Aorta (tissue), 5 donors: Measurements from ENCODE around the gene CDX1. TPM values are rescaled to one million over a fixed set of nuclear protein-coding genes. Genes with fewer than 3 reads are reported as not detected.
A peak's percentile ranks its signal among the peaks of the same experiment; 100 is the strongest.

Source experiments
- ATAC-seq: fragments of 200-7000 bp; cut with Tn5 transposase; one replicate; pipeline ENCODE4 v1.9.1; 2022; ENCODE audit warnings: moderate library complexity; ENCODE audit not compliant: low FRiP score
- DNase-seq, 2 donors: peaks; one replicate each; pipeline ENCODE4 v3.0.0-alpha.2; 2020
- H3K27ac ChIP-seq, 2 donors: one replicate each; pipeline ENCODE4 v1.5.1; 2013; ENCODE audit warnings: low read length in 2 of 2, mild to moderate bottlenecking in 2 of 2, moderate library complexity in 2 of 2, control low read depth in 1 of 2, inconsistent platforms in 1 of 2, low read depth in 1 of 2
- H3K27me3 ChIP-seq, 2 donors: one replicate each; pipeline ENCODE4 v1.6.1; 2013; ENCODE audit warnings: control low read depth in 1 of 2, low read length in 1 of 2, mild to moderate bottlenecking in 1 of 2, moderate library complexity in 1 of 2; ENCODE audit not compliant: insufficient read depth in 2 of 2, control insufficient read depth in 1 of 2
- H3K36me3 ChIP-seq, 2 donors: one replicate each; pipeline ENCODE4 v1.6.1; 2013; ENCODE audit warnings: control low read depth in 1 of 2, low read length in 1 of 2, mild to moderate bottlenecking in 1 of 2; ENCODE audit not compliant: insufficient read depth in 2 of 2, control insufficient read depth in 1 of 2
- H3K4me1 ChIP-seq, 2 donors: one replicate each; pipeline ENCODE4 v1.6.1; 2013; ENCODE audit warnings: low read length in 2 of 2, control low read depth in 1 of 2, mild to moderate bottlenecking in 1 of 2, moderate library complexity in 1 of 2; ENCODE audit not compliant: insufficient read depth in 2 of 2, control insufficient read depth in 1 of 2
- H3K4me3 ChIP-seq, 2 donors: one replicate each; pipeline ENCODE4 v1.5.1; 2013; ENCODE audit warnings: low read length in 2 of 2, control low read depth in 1 of 2, mild to moderate bottlenecking in 1 of 2
- H3K9me3 ChIP-seq: one replicate; pipeline ENCODE4 v1.6.1; 2013; ENCODE audit warnings: mild to moderate bottlenecking, low read length; ENCODE audit not compliant: control insufficient read depth
- WGBS, 2 donors: extraction: QIAGEN DNeasy Blood & Tissue Kit; methylation state at CpG; one replicate each; pipeline ENCODE4 v1.1.7; 2013; 5-methylcytosine and 5-hydroxymethylcytosine counted together
- intact Hi-C, 2 donors: fragments of 100-400 bp; cut with DNase I; formaldehyde crosslinking; loops; one replicate each; pipeline versions ENCODE4 v1.14.2 to v1.15.0; 2022
- polyA plus RNA-seq, 2 donors: library from polyadenylated mRNA; stranded (reverse); fragments of 200-250 nt; gene quantifications; one replicate each; pipeline ENCODE4 v1.2.3, GENCODE V29; 2013
- total RNA-seq, 2 donors: library from RNA; stranded (reverse); fragmentation: NEBNext Ultra II Directional; extraction: Animal tissue kit (Norgen Biotek cat#: 25700); gene quantifications; one replicate each; pipeline ENCODE4 v1.2.1, GENCODE V29; 2021
- donor health status: healthy with polysubstance abuse.
- donor health status: Bipolar disorder and iron deficiency.
- donor health status: DM: no; HTN: no; CAD: no.
- donor health status: DM: no; HTN: no; CAD: no.
- donor health status: DM: yes; HTN: yes; CAD: no.

CDX1 gene
- total and polyA plus RNA-seq, 4 donors: 0.69 to 30.2 TPM; not detected in 2

DNA sequence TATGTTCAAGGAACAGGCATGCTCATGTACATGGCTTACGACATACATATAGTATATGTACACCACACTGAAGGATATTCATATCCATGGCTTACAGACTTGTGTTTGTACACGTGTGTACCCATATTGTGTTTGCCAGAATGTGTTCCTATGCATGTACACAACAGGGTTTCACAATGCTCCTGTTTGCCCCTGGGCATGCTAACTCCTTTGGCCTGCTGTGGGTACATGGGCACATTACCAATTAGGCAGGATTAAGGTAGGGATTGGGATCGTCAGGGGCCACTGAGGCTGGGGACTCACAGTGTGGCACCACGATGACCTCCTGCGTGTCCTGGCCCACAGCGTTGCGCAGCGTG, 37.1 kb upstream of the CDX1 start:
- ATAC-seq (peak; percentile 1), DNase-seq (no peak)
- 48 to 52% methylated on average over 8 of the region's 8 CpGs for WGBS, 2 donors
- Histone ChIP-seq H3K4me1 (no peaks in the 10 kb centered on the region), H3K4me3 (no peak overlapping the region), H3K27ac (no peak overlapping the region), H3K36me3 (peaks cover 2 to 22% of the 10 kb centered on the region in 2 donors), H3K9me3 (no peaks in the 10 kb centered on the region), H3K27me3 (no peaks in the 10 kb centered on the region)
- intact Hi-C loops: no loop called here

DNA sequence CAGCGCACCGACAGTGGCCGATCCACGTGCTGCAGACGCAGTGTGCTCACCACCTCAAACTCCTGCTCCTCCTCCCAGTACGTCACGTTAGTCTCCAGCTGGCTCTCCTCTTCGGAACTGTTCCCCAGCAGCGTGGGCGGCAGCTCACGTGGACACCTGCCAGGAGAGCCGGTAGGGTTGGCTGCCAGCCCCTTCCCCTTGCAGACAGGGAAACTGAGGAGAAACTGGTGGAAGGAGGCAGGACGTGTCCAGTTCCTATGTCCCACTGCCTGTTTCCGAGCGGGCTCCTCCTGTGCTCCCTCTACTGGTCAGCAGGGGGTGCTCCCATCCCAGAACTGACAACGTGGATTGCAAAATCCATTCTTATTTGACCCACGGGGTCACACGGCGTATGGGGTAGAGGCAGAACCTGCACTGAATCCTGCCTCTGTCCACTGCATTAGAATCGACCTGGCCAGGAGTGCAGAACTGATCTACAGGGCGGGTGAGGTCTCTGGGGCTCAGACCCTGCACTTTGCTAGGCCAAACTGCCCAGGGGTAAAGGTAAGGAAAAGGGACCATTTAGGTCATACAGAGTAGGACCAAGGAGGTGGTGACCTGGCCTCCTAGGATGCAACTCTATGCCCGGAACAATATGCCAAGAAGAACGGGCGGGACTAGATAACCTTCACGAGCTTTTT, 36.6 kb upstream of the CDX1 start:
- peak; percentile 81 for ATAC-seq

GRCh38 chr5:150130493-150130922, 36.1 kb upstream of the CDX1 start:
- Histone ChIP-seq H3K36me3 (peaks cover 2 to 17% of the 10 kb centered on the region in 2 donors), H3K27me3 (no peaks in the 10 kb centered on the region), H3K27ac (no peak overlapping the region), H3K4me3 (no peak overlapping the region), H3K4me1 (peaks cover 0 to 5% of the 10 kb centered on the region in 2 donors), H3K9me3 (no peaks in the 10 kb centered on the region)
- no peak for ATAC-seq
- 71 to 74% methylated on average over 8 of the region's 8 CpGs for WGBS, 2 donors
- no peak for DNase-seq
- intact Hi-C loops: loop anchor here (1.0 to 5.0 kb wide), 4 partner anchors 30 to 128 kb away; partner anchors contain the start of genes HMGXB3 (in 1 of the 2) and TIGD6 (in 1 of the 2)

More for the DNA sequence above, 36.6 kb upstream of the CDX1 start:
- no peak overlapping the region for H3K4me3 ChIP-seq
- intact Hi-C loops: loop anchor here (1.0 to 5.0 kb wide), 4 partner anchors 31 to 128 kb away; partner anchors contain the start of genes HMGXB3 (in 1 of the 2) and TIGD6 (in 1 of the 2)
- no peaks in the 10 kb centered on the region for H3K9me3 ChIP-seq
- DNase-seq: peak; percentile 84 to 91
- H3K36me3 ChIP-seq: peaks cover 2 to 22% of the 10 kb centered on the region in 2 donors
- H3K27ac ChIP-seq: no peak overlapping the region
- H3K4me1 ChIP-seq: peaks cover 0 to 4% of the 10 kb centered on the region in 2 donors
- H3K27me3 ChIP-seq: no peaks in the 10 kb centered on the region
- WGBS, 2 donors: 13 to 16% methylated on average over 25 of the region's 25 CpGs

GRCh38 chr5:150131461-150131860, 35.1 kb upstream of the CDX1 start:
- H3K9me3 ChIP-seq: no peaks in the 10 kb centered on the region
- 74 to 80% methylated on average over 4 of the region's 4 CpGs for WGBS, 2 donors
- H3K36me3 ChIP-seq: peaks cover 2 to 14% of the 10 kb centered on the region in 2 donors
- peaks cover 0 to 5% of the 10 kb centered on the region in 2 donors for H3K4me1 ChIP-seq
- DNase-seq (no peak), ATAC-seq (no peak)
- H3K27ac ChIP-seq: peak overlapping the region in 1 of 2 donors; percentile 49
- H3K27me3 ChIP-seq: no peaks in the 10 kb centered on the region
- intact Hi-C loops: loop anchor here (2.0 to 5.0 kb wide), 3 partner anchors 29 to 129 kb away; partner anchors contain the start of genes HMGXB3 (in 1 of the 2) and TIGD6 (in 1 of the 2)
- H3K4me3 ChIP-seq: no peak overlapping the region

- 41 to 45% methylated on average over 12 of the region's 12 CpGs for WGBS, 2 donors
- Histone ChIP-seq H3K36me3 (peaks cover 2 to 14% of the 10 kb centered on the region in 2 donors), H3K27me3 (no peaks in the 10 kb centered on the region), H3K27ac (peak overlapping the region in 1 of 2 donors; percentile 49), H3K4me3 (no peak overlapping the region), H3K4me1 (peaks cover 0 to 5% of the 10 kb centered on the region in 2 donors), H3K9me3 (no peaks in the 10 kb centered on the region)
- ATAC-seq (peak; percentile 7), DNase-seq (no peak)
- intact Hi-C loops: loop anchor here (2.0 to 5.0 kb wide), 3 partner anchors 29 to 130 kb away; partner anchors contain the start of genes HMGXB3 (in 1 of the 2) and TIGD6 (in 1 of the 2)
Observed at GRCh38 chr5:150131978-150132694, 34.4 kb upstream of the CDX1 start.

DNA sequence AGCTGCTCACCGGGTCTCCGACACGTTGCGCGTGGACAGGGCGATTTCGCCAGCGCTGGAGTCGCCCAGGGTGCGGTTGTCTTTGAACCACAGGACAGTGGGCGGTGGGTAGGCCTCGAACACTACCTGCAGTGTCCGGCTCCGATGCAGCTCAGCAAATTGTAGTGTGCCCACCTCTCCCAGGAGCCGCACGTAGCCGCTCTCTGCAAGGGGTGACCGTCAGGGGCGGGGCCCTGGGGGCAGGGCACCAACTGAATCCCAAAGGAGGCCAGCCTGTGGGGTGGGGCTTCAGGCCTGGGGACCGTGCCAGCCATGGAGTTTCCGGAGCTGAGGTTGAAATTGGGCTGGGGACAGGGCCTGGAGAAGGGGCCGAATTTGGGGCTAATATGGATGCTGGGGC, 33.8 kb upstream of the CDX1 start:
- 46 to 57% methylated on average over 21 to 22 of the region's 22 CpGs for WGBS, 2 donors
- Histone ChIP-seq H3K27ac (peak overlapping the region in 1 of 2 donors; percentile 49), H3K36me3 (peaks cover 2 to 14% of the 10 kb centered on the region in 2 donors), H3K9me3 (no peaks in the 10 kb centered on the region), H3K27me3 (no peaks in the 10 kb centered on the region), H3K4me3 (no peak overlapping the region), H3K4me1 (peaks cover 0 to 5% of the 10 kb centered on the region in 2 donors)
- intact Hi-C loops: loop anchor here in 1 of 2 donors (5.0 kb wide), 1 partner anchor 130 kb away; the partner anchor contains the start of genes HMGXB3 and TIGD6
- peak; percentile 30 for ATAC-seq
- peak in 1 of 2 donors; percentile 84 for DNase-seq

GRCh38 chr5:150133581-150134197, 32.9 kb upstream of the CDX1 start:
- no peak for ATAC-seq
- peak overlapping the region in 1 of 2 donors; percentile 4 for H3K27ac ChIP-seq
- no peak overlapping the region for H3K4me3 ChIP-seq
- 60 to 66% methylated on average over 16 of the region's 16 CpGs for WGBS, 2 donors
- H3K4me1 ChIP-seq: peaks cover 0 to 5% of the 10 kb centered on the region in 2 donors
- DNase-seq: no peak
- no peaks in the 10 kb centered on the region for H3K9me3 ChIP-seq
- peaks cover 2 to 8% of the 10 kb centered on the region in 2 donors for H3K36me3 ChIP-seq
- intact Hi-C loops: loop anchor here in 1 of 2 donors (5.0 kb wide), 1 partner anchor 131 kb away; the partner anchor contains the start of genes HMGXB3 and TIGD6
- H3K27me3 ChIP-seq: no peaks in the 10 kb centered on the region

DNA sequence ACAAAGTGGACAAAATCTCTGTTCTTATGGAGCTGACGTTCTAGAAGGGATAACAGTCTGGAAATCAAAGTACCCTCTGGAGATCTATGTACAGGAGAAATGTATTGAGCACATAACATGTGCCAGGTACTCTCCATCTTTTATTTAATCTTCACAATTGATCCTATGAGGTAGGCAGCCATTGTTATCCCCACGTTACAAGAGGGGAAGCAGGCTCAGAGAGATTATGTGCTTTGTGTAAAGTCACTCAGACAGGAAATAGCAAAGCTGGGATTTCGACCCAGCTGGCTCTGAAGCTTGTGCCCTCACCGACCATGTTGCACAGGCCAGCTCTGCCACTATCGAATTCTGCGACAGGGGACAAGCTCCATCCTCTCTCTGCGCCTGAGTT, 32.4 kb upstream of the CDX1 start:
- no peaks in the 10 kb centered on the region for H3K9me3 ChIP-seq
- intact Hi-C loops: loop anchor here in 1 of 2 donors (5.0 kb wide), 1 partner anchor 132 kb away; the partner anchor contains the start of genes HMGXB3 and TIGD6
- H3K4me3 ChIP-seq: no peak overlapping the region
- H3K27me3 ChIP-seq: no peaks in the 10 kb centered on the region
- WGBS, 2 donors: 5 to 10% methylated on average over 7 of the region's 7 CpGs
- peaks cover 2 to 4% of the 10 kb centered on the region in 2 donors for H3K36me3 ChIP-seq
- H3K27ac ChIP-seq: peak overlapping the region in 1 of 2 donors; percentile 23
- ATAC-seq: no peak
- peaks cover 2 to 5% of the 10 kb centered on the region in 2 donors for H3K4me1 ChIP-seq
- no peak for DNase-seq
